ENCODE data around the gene ARHGAP40. TPM values are rescaled to one million over a fixed set of nuclear protein-coding genes. Genes with fewer than 3 reads are reported as not detected.

ARHGAP40 gene
- total RNA-seq, 2 donors from 2014 or later = not detected

GRCh38 chr20:38615283-38615682 lies 13.7 kb downstream of the ARHGAP40 start:
- Histone ChIP-seq H3K36me3 (no peaks in the 10 kb centered on the region), H3K4me3 (no peak overlapping the region), H3K9ac (ENCODE audit: low read depth in 2 of 2, low read length in 2 of 2) (no peak overlapping the region), H3K27ac (no peak overlapping the region), H3K4me1 (no peaks in the 10 kb centered on the region), H3K27me3 (no peaks in the 10 kb centered on the region), H3K9me3 (no peaks in the 10 kb centered on the region)
- no peak for DNase-seq
- no peak for TF ChIP-seq CTCF (IDR thresholded peaks at IDR 0.05)
- intact Hi-C loops (cut with DNase I) = no loop called here

GRCh38 chr20:38616457-38616856 lies 14.8 kb downstream of the ARHGAP40 start:
- Histone ChIP-seq H3K4me1 (no peaks in the 10 kb centered on the region), H3K27ac (no peak overlapping the region)
- DNase-seq = no peak

GRCh38 chr20:38617011-38617829 lies 15.6 kb downstream of the ARHGAP40 start:
- no peaks in the 10 kb centered on the region for H3K36me3 ChIP-seq
- no peak for TF ChIP-seq CTCF (IDR thresholded peaks at IDR 0.05)
- no peak overlapping the region for H3K9ac ChIP-seq (ENCODE audit: low read depth in 2 of 2, low read length in 2 of 2)
- H3K27me3 ChIP-seq = no peaks in the 10 kb centered on the region
- DNase-seq = no peak
- no peaks in the 10 kb centered on the region for H3K9me3 ChIP-seq
- no peak overlapping the region for H3K4me3 ChIP-seq
- H3K4me1 ChIP-seq = no peaks in the 10 kb centered on the region
- intact Hi-C loops (cut with DNase I) = no loop called here
- no peak overlapping the region for H3K27ac ChIP-seq

More at GRCh38 chr20:38616457-38616856, 14.8 kb downstream of the ARHGAP40 start:
- no peaks in the 10 kb centered on the region for H3K9me3 ChIP-seq
- H3K27me3 ChIP-seq = no peaks in the 10 kb centered on the region
- H3K9ac ChIP-seq (ENCODE audit: low read depth in 2 of 2, low read length in 2 of 2) = no peak overlapping the region
- intact Hi-C loops (cut with DNase I) = no loop called here
- no peak overlapping the region for H3K4me3 ChIP-seq
- H3K36me3 ChIP-seq = no peaks in the 10 kb centered on the region
- no peak for TF ChIP-seq CTCF (IDR thresholded peaks at IDR 0.05)

- H3K36me3 ChIP-seq = no peaks in the 10 kb centered on the region
- intact Hi-C loops (cut with DNase I) = no loop called here
- H3K4me1 ChIP-seq = no peaks in the 10 kb centered on the region
- no peak overlapping the region for H3K9ac ChIP-seq (ENCODE audit: low read depth in 2 of 2, low read length in 2 of 2)
- no peaks in the 10 kb centered on the region for H3K9me3 ChIP-seq
- no peak overlapping the region for H3K27ac ChIP-seq
- no peak for DNase-seq
- no peak overlapping the region for H3K4me3 ChIP-seq
- no peak for TF ChIP-seq CTCF (IDR thresholded peaks at IDR 0.05)
- H3K27me3 ChIP-seq = no peaks in the 10 kb centered on the region
Observed at GRCh38 chr20:38617830-38618196, 16.2 kb downstream of the ARHGAP40 start.

- TF ChIP-seq CTCF (IDR thresholded peaks at IDR 0.05) = no peak
- H3K4me3 ChIP-seq = no peak overlapping the region
- H3K4me1 ChIP-seq = no peaks in the 10 kb centered on the region
- H3K27ac ChIP-seq = no peak overlapping the region
- DNase-seq = no peak
- intact Hi-C loops (cut with DNase I) = no loop called here
- H3K27me3 ChIP-seq = no peaks in the 10 kb centered on the region
- H3K9me3 ChIP-seq = no peaks in the 10 kb centered on the region
- H3K36me3 ChIP-seq = no peaks in the 10 kb centered on the region
- H3K9ac ChIP-seq (ENCODE audit: low read depth in 2 of 2, low read length in 2 of 2) = no peak overlapping the region
Observed at GRCh38 chr20:38620441-38620840, 18.8 kb downstream of the ARHGAP40 start.
